Vagina (tissue), 2 donors: ENCODE data around the gene JAK2.

Source experiments
- CTCF ChIP-seq, 3 experiments: fragments of 450-650 bp in 2 of 3; fragments of 200-600 bp in 1 of 3; sonication (generic) in 1 of 3; IDR thresholded peaks; one replicate each; pipeline ENCODE4 v1.5.1; 2017 to 2019; ENCODE audit warnings: antibody characterized with exemption in 3 of 3, mild to moderate bottlenecking in 2 of 3, moderate library complexity in 2 of 3
- POLR2A ChIP-seq, 2 donors: fragments of 450-650 bp; IDR thresholded peaks; one replicate each; pipeline ENCODE4 v1.6.1; 2017; ENCODE audit warnings: antibody characterized with exemption in 2 of 2, mild to moderate bottlenecking in 2 of 2, moderate library complexity in 2 of 2
- POLR2AphosphoS5 ChIP-seq, 2 donors: sonication (generic); formaldehyde crosslinking; IDR thresholded peaks; one replicate each; pipeline ENCODE4 v1.9.0; 2017; ENCODE audit warnings: antibody characterized with exemption in 2 of 2, mild to moderate bottlenecking in 2 of 2, low read depth in 1 of 2; ENCODE audit not compliant: insufficient read depth in 1 of 2

- TF ChIP-seq POLR2AphosphoS5 (IDR thresholded peaks at IDR 0.05; ENCODE audit: insufficient read depth in 1 of 2, low read depth in 1 of 2) (no peak), CTCF (IDR thresholded peaks at IDR 0.05) (no peak), POLR2A (IDR thresholded peaks at IDR 0.05) (no peak)
These were observed 77.6 kb downstream of the JAK2 start for GRCh38 chr9:5062631-5063030.
